Melanocyte of skin (primary cell): ENCODE results near the gene SCAF4. TPM values are rescaled to one million over a fixed set of nuclear protein-coding genes. Genes with fewer than 3 reads are reported as not detected.

Experiments used
- small RNA-seq, 2 donors: library from RNA; depleted of rRNA; stranded (forward); fragments of <200 nt; gene quantifications; one replicate each; pipeline ENCODE3, GENCODE V24; 2012
- total RNA-seq, 2 donors: library from RNA; depleted of rRNA; stranded (reverse); fragments of >200 nt; gene quantifications; 2 replicates each; pipeline ENCODE4 v1.2.3, GENCODE V29; 2012

The SCAF4 gene, protein sequence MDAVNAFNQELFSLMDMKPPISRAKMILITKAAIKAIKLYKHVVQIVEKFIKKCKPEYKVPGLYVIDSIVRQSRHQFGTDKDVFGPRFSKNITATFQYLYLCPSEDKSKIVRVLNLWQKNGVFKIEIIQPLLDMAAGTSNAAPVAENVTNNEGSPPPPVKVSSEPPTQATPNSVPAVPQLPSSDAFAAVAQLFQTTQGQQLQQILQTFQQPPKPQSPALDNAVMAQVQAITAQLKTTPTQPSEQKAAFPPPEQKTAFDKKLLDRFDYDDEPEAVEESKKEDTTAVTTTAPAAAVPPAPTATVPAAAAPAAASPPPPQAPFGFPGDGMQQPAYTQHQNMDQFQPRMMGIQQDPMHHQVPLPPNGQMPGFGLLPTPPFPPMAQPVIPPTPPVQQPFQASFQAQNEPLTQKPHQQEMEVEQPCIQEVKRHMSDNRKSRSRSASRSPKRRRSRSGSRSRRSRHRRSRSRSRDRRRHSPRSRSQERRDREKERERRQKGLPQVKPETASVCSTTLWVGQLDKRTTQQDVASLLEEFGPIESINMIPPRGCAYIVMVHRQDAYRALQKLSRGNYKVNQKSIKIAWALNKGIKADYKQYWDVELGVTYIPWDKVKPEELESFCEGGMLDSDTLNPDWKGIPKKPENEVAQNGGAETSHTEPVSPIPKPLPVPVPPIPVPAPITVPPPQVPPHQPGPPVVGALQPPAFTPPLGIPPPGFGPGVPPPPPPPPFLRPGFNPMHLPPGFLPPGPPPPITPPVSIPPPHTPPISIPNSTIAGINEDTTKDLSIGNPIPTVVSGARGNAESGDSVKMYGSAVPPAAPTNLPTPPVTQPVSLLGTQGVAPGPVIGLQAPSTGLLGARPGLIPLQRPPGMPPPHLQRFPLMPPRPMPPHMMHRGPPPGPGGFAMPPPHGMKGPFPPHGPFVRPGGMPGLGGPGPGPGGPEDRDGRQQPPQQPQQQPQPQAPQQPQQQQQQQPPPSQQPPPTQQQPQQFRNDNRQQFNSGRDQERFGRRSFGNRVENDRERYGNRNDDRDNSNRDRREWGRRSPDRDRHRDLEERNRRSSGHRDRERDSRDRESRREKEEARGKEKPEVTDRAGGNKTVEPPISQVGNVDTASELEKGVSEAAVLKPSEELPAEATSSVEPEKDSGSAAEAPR
- 10 to 100 TPM in 1 of 2 donors, 1 to 10 TPM in 1; 8.6 to 13.3 TPM for total RNA-seq

DNA sequence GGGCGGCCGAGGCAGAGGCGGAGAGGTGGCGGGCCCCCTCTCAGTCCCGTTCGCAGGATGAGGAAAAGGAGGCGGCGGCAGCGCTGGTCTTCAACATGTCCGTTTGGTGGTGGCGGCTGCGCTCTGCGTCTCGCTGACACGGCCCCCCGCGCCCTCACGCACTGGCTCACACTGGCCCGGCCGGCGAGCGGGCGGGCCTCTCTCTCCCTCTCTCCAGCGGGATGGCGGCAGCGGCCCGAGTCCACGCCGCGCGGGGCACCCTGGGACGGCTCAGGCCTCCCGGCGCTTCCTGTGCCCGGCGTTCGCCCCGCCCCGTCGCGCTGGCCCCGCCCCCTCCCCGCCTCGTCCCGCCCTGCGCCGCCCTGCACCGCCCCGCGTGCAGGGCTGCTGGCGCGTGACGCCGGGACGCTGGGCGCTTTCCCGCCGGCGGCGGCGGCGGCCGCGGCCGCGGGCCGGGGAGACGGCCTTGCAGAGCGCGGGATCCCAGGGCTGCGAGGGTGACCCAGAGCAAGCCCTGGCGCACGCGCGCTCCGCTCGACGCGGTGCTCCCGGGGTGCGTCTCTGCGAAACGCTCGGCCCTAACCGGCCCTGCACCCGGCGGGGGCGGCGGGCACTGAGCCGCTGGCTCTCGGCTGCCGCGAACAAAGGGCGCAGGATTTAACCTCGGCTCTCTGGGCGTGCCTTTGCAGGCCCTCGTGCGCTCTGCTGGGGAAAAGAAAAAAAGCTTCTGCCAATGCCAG, at the start of gene SCAF4:
Gene SCAF4 (minus strand): TSS at position 262 of the 740 bp plus-strand sequence. CDS start 426 bp downstream, outside the sequence.

DNA sequence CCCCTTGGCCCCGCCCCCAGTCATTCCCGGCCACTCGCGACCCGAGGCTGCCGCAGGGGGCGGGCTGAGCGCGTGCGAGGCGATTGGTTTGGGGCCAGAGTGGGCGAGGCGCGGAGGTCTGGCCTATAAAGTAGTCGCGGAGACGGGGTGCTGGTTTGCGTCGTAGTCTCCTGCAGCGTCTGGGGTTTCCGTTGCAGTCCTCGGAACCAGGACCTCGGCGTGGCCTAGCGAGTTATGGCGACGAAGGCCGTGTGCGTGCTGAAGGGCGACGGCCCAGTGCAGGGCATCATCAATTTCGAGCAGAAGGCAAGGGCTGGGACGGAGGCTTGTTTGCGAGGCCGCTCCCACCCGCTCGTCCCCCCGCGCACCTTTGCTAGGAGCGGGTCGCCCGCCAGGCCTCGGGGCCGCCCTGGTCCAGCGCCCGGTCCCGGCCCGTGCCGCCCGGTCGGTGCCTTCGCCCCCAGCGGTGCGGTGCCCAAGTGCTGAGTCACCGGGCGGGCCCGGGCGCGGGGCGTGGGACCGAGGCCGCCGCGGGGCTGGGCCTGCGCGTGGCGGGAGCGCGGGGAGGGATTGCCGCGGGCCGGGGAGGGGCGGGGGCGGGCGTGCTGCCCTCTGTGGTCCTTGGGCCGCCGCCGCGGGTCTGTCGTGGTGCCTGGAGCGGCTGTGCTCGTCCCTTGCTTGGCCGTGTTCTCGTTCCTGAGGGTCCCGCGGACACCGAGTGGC, 72.2 kb downstream of the SCAF4 start, which contains the start of gene SOD1:
Gene SOD1 (plus strand): TSS at position 158 of the 723 bp plus-strand sequence. CDS start 77 bp downstream, at position 235.

Small RNAs within 50 kb of the gene (small RNA-seq; reads per million reads assigned to genes)
- gene RF01241, result 0 to 0.04 reads per million in 2 donors

Other genes with a start within 250 kb of the SCAF4 start
- gene SOD1, start 72.4 kb downstream of the SCAF4 start, total RNA-seq, result 100 to 1,000 TPM; 226 to 295 TPM
- under 1 TPM; under 0.01 to 0.33 TPM for gene HUNK, start 140.9 kb upstream of the SCAF4 start, total RNA-seq